Loucy (cell line): ENCODE results near the gene ADGRG2.

ENCODE experiments used
- EZH2phosphoT487 ChIP-seq: fragments of 200-600 bp; IDR thresholded peaks from 2 replicates; pipeline ENCODE4 v1.6.1; 2018; ENCODE audit warnings: antibody characterized with exemption, mild to moderate bottlenecking, moderate library complexity, borderline replicate concordance
- TF ChIP-seq, protein P1 (sequence below): fragments of 200-600 bp; sonication (generic); conservative IDR thresholded peaks from 2 replicates; pipeline ENCODE4 v1.5.1; 2014; ENCODE audit warnings: mild to moderate bottlenecking, antibody characterized with exemption, low read length

DNA sequence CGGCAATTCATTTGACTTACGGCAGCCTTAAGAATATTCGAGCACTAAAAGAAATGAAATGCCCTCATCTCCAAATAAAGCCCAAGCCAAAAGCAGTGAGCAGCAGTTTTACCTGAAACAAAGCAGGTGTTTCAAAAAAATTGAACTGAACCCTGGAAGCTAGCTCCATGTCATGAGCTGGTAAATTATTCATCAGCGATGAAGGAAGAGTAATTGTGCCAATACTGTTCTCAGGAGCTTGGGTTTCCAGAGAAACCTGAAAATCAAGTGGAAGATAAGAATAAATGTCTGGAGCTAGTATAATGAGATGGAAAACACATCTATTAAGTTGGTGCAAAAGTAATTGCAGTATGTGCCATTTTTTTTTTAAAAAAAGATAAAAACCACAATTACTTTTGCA is 114.4 kb downstream of the ADGRG2 start:
- TF ChIP-seq, protein P1, sequence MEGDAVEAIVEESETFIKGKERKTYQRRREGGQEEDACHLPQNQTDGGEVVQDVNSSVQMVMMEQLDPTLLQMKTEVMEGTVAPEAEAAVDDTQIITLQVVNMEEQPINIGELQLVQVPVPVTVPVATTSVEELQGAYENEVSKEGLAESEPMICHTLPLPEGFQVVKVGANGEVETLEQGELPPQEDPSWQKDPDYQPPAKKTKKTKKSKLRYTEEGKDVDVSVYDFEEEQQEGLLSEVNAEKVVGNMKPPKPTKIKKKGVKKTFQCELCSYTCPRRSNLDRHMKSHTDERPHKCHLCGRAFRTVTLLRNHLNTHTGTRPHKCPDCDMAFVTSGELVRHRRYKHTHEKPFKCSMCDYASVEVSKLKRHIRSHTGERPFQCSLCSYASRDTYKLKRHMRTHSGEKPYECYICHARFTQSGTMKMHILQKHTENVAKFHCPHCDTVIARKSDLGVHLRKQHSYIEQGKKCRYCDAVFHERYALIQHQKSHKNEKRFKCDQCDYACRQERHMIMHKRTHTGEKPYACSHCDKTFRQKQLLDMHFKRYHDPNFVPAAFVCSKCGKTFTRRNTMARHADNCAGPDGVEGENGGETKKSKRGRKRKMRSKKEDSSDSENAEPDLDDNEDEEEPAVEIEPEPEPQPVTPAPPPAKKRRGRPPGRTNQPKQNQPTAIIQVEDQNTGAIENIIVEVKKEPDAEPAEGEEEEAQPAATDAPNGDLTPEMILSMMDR, result no peak
- no peak for TF ChIP-seq EZH2phosphoT487
